Fibroblast of skin of right quadriceps (primary cell): ENCODE results near the gene ZNF574.

ENCODE experiments used
- DNase-seq: peaks from one replicate; pipeline ENCODE4 v3.0.0-alpha.2; 2013

The ZNF574 gene

GRCh38 chr19:42102877-42103276 lies 26.9 kb downstream of the ZNF574 start:
- no peak for DNase-seq

- no peak for DNase-seq
Measured at GRCh38 chr19:42105368-42105767, 29.4 kb downstream of the ZNF574 start.

- peak; percentile 88 for DNase-seq
Measured at GRCh38 chr19:42108527-42109389, 32.8 kb downstream of the ZNF574 start.

- no peak for DNase-seq
Measured at GRCh38 chr19:42109896-42110295, 33.9 kb downstream of the ZNF574 start.

- no peak for DNase-seq
Measured at GRCh38 chr19:42110658-42111057, 34.7 kb downstream of the ZNF574 start.

- DNase-seq = peak; percentile 91
Measured at GRCh38 chr19:42111384-42111783, 35.4 kb downstream of the ZNF574 start.

GRCh38 chr19:42111811-42112210 lies 35.8 kb downstream of the ZNF574 start:
- DNase-seq = peak; percentile 77

- peak; percentile 97 for DNase-seq
Measured at GRCh38 chr19:42113641-42114348, 37.8 kb downstream of the ZNF574 start.

GRCh38 chr19:42114412-42114811 lies 38.4 kb downstream of the ZNF574 start:
- no peak for DNase-seq

GRCh38 chr19:42115219-42115618 lies 39.3 kb downstream of the ZNF574 start:
- no peak for DNase-seq

- no peak for DNase-seq
Measured at GRCh38 chr19:42115705-42116104, 39.7 kb downstream of the ZNF574 start.

- DNase-seq = no peak
Measured at GRCh38 chr19:42116308-42117075, 40.5 kb downstream of the ZNF574 start.

GRCh38 chr19:42117076-42117475 lies 41.1 kb downstream of the ZNF574 start:
- no peak for DNase-seq

- no peak for DNase-seq
Measured at GRCh38 chr19:42120276-42120980, 44.5 kb downstream of the ZNF574 start.

- DNase-seq = no peak
Measured at GRCh38 chr19:42121036-42121621, 45.2 kb downstream of the ZNF574 start.

- DNase-seq = peak; percentile 94
Measured at GRCh38 chr19:42121656-42122069, 45.7 kb downstream of the ZNF574 start.

- no peak for DNase-seq
Measured at GRCh38 chr19:42122691-42123607, 47.0 kb downstream of the ZNF574 start.

GRCh38 chr19:42123765-42124164 lies 47.8 kb downstream of the ZNF574 start:
- DNase-seq = no peak

GRCh38 chr19:42124386-42124901 lies 48.5 kb downstream of the ZNF574 start:
- DNase-seq = no peak

- no peak for DNase-seq
Measured at GRCh38 chr19:42125536-42125935, 49.6 kb downstream of the ZNF574 start.

- no peak for DNase-seq
Measured at GRCh38 chr19:42126574-42126973, 50.6 kb downstream of the ZNF574 start.
